GM18951 (cell line): Measurements from ENCODE around the gene MASP2.
"Not testable (repeated sequence)": the region's sequence is repeated elsewhere in the genome, so short reads cannot be mapped to it uniquely, and the experiment has no call there.

Source experiments
- POLR2A ChIP-seq: IDR thresholded peaks from 4 replicates; pipeline ENCODE4 v1.6.1; 2011; ENCODE audit warnings: mild to moderate bottlenecking; ENCODE audit not compliant: insufficient read length, insufficient read depth; ENCODE audit errors: extremely low read depth
- in situ Hi-C: fragments of 300-500 bp; cut with MboI; formaldehyde crosslinking; loops from one replicate; pipeline ENCODE4 v1.12.0; 2022; ENCODE audit warnings: low sequenced_read_pairs, mixed read lengths, inconsistent platforms; ENCODE audit not compliant: unreplicated experiment

Gene MASP2

DNA sequence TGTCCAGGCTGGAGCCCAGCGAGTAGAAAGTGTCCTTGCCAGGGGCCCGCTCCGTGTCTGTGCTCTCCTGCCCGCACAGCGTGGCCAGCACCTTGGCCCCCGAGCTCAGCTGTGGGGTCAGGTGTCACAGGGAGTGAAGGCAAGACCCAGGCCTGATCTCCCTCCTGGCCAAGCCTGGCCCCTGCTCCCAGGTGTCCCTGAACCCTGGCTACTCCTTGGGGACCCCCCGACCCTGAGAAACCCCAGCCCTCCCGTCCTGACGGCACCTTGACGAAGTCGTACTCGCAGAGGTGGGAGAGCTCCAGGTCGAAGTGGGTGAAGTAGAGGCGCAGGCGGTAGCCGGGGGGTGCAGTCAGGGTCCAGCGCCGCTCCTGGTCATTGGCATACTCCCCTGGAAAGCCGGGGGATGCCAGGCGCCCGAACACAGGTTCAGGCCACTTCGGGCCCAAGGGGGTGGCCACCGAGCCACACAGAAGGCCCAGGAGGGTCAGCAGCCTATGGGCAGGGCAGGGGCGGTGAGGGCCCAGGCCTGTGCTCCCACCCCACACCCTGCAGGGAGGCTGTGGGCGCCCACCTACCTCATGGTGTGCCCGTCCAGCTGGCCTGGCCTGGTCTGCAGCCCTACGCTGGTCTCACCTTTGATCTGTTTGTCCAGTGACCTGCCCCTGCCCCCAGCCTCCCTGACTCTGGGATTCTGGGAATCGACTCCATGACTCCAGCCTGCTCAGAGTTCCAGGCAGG lies at the start of gene MASP2:
MASP2 (minus strand) TSS at position 615 of the 741 bp plus-strand sequence; CDS start at position 583, 32 bp downstream.
- in situ Hi-C loops = no loop called here
- TF ChIP-seq POLR2A = no peak

DNA sequence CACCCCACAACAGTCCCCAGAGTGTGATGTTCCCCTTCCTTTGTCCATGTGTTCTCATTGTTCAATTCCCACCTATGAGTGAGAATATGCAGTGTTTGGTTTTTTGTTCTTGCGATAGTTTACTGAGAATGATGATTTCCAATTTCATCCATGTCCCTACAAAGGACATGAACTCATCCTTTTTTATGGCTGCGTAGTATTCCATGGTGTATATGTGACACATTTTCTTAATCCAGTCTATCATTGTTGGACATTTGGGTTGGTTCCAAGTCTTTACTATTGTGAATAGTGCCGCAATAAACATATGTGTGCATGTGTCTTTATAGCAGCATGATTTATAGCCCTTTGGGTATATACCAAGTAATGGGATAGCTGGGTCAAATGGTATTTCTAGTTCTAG lies 36.7 kb upstream of the MASP2 start:
- in situ Hi-C loops = not testable (repeated sequence)

DNA sequence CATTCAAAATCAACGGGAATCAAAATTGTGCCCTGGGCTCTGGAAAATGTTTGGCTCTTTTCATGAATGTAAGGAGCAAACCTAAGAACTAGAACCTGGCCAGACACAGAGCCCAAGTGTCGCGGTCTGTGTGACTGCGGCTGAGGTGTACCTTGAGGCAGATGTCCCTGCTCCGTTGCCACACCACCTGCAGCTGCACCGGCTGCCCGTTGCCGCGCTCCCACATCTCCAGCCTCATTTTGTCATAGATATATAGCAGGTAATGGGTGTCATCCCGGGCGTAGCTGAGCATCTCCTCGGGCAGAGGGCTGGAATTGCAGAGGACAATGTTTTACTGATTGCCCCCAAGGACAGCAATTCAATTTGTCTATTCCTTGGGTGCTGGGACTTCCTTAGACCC lies 33.9 kb upstream of the MASP2 start:
- in situ Hi-C loops = no loop called here
- TF ChIP-seq POLR2A = no peak

DNA sequence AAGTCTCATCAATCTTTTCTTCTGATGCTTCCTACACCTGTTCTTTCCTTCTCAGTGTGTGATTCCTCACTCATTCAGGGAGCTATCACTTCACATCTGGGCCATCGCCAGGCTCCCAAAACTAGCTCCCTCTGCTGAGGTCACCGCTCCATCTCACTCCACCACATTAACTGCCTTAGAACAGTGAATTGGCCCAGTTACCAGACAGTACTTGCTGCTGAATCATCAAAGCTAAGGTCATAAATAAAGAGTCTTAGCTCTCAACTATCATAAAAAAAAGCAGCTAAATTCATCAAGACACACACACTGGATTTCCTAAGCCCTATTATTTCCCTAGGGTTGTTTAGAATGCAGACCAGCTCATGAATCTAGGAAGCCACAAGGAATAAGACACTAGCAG lies 31.6 kb upstream of the MASP2 start:
- TF ChIP-seq POLR2A = no peak

DNA sequence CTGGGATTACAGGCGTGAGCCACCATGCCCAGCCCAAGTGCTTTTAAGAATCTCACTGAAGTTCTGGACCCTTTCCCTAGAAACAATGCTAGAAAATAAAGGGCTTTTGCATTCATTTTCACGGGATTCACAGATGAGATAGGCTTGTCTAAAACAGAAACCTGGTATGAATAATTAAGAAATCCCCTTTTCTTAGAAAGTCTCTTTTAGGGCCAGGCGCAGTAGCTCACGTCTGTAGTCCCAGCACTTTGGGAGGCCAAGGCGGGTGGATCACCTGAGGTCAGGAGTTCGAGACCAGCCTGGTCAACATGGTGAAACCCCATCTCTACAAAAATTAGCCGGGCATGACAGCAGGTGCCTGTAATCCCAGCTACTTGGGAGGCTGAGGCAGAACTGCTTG lies 26.4 kb upstream of the MASP2 start:
- in situ Hi-C loops = not testable (repeated sequence)

More for the DNA sequence above, 31.6 kb upstream of the MASP2 start:
- in situ Hi-C loops = no loop called here

DNA sequence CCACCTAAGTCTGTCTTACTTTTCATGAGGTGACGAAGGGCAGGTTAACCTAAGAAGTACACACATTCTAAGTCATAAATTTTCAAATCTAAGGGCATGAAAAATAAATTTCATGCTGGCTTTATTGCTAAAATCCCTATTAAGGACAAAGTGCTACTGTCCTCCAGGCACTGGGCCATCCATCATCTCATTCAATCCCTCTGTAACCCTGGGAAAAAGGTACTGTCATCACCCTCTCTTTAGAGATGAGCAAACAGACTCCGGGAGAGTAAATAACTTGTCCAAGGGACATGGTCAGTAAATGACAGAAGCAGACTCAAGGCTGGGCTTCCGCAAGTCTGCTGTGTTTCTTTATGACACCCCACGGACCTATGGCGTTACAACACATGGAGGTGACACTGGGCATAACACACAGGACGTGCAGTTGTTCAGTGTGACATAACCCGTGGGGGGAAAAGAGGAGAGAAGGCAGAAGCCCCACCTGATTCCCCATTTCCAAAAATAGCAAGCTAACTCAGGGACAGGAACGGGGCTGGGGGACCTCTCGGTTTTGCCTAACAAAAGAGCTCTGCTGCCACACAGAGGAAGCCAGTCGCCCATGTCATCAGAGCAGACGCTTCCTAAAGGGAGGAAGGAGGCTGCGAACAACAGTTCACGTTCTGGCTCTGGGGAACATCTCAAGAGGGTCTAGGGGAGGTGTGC lies 25.3 kb upstream of the MASP2 start:
- no peak for TF ChIP-seq POLR2A
- in situ Hi-C loops = no loop called here

DNA sequence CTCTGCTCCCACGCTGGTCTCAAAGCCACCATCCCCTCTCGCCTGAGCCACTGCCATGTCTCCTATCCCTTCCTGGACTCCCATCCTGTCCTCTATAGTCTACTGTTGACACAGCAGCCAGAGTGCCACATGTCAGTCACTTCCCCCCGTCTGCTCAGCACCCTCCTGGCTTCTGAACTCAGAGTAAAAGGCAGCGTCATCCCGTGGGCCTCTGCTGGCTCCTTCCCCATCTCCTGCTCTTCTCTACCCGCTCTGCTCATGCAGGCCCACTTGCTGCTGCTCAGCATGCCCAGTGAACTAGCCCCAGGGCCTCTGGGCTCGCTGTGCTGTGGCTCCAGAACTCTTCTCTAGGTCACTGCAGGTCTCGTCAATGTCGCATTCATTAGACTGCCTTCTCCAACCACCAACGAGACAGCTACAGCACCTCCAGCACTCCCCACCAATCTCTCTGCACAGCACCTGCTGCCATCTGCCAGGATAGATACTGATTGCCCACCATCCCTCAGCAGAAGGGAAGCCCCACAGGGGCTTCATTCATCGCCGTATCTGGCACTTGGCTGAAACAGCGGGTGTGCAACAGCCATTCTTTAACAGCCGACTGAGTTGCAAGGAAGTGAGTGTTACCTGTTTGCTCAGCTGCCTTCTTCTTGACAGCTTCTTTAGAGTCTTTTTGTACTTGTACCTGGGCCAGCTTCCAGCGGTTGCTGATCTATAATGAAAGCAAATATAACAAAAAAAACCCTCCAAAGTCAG lies 24.6 kb upstream of the MASP2 start:
- no peak for TF ChIP-seq POLR2A
- in situ Hi-C loops = no loop called here

DNA sequence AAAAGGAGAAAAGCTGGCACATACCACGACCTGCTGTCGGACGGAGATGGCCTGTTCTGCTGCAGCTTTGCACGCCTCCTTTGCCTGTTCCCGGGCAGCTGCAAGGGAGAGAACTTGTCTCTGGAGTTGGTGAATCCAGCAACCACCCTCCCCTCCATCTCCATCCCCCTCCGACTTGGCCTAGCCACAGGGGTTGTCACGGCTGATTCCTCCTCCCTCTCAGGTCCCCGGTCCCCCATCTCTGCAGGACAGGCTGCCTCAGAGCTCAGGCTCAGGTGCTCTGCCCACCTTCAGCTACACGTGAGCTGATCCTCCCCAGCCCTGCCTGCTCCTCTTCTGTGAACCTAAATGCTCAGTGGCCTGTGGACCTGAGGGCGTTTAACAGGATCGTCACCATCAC lies 23.8 kb upstream of the MASP2 start:
- no peak for TF ChIP-seq POLR2A
- in situ Hi-C loops = no loop called here

DNA sequence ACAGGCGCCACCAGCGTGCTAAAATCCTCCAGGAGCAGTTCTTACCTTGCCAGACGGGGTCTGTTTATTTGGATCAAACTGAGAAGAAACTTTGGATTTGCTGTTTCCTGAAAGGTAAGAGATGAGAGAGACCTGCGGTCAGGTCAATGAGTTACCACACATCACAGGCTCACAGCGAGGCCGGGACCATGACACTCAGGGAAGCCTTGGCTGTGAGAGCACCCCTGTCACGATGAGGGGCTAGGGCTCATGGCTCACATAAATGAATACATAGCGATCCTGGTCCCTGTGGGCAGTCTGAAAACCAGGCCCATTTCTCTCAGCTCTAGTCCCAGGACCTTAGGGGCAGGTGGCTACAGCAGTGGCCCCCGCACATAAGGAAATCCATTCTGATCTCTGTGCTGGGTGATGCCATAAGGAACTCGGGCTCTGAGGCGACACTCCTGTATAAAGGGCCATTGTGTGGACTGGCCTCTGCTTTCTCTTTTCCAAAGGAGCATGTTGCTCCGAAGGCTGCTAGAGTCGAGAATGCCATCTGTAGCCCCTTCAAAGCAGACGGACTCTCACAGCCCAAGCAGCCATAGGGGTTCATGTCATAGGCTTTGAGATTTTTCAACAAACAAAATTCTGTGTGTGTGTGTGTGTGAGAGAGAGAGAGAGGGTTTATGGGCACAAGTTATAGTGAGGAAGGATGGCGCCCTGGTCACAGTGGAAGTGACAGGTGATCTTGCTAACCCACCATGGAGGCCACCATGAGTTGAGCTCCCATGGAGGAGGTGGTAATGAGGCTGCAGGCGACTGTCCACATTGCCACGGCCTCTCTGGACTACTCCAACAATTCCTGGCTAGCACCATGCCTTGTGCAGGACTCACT lies 21.8 kb upstream of the MASP2 start:
- no peak for TF ChIP-seq POLR2A
- in situ Hi-C loops = no loop called here

DNA sequence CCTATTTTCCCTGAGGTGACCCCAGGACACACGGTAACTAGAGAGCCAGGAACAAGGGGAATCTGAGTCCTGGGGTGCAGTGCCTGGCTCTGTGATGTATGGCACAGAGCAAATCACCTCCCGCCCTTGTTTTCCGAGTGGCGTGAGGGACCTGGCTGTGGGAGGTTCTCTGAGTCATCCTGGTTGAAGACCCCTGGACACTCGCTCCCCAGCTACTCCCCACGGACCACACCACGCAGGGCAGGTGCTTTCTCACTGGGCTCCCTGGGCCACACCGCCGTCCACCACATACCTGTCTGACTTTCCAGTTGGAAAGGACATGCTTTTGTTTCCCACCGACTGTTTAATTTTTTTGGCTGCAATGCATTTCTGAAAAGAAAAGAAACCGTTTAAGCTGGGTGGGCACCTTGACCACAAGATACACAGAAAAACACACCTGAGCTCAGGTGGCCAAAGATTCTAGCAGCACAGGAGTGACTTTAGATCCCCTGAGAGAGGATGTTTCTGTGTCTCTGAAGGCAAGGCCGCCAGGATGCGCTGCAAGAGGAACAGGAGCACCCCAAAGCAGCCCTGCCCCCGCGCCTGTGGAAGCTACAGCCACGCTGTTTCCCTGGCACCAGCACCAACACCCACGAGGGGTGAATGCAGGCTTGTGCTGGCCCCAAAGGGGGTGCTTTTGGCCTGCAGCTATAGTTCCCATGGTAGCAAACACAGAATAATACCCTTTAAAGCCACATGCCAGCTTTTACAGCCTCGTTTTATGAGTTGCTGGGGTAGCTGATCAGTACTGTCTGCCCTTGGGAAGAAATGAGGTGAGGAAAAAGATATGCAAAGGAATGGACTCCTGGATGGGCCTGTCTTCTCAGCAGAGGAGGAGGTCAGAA lies 20.9 kb upstream of the MASP2 start:
- in situ Hi-C loops = no loop called here

DNA sequence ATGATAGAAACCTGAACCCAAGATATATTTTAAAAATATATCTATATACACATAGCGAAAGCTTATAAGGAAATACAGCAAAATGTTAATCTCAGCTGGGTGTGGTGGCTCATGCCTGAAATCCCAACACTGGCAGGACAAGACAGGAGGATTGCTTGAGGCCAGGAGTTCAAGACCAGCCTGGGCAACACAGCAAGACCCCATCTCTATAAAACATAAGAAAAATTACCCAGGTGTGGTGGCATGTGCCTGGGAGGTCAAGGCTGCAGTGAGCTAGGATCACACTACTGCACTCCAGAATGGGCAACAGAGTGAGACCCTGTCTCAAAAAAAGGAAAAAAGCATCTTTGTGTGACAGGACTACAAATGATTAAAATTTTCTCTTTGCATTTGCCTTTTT lies 18.8 kb upstream of the MASP2 start:
- TF ChIP-seq POLR2A = no peak

More for the DNA sequence above, 20.9 kb upstream of the MASP2 start:
- TF ChIP-seq POLR2A = no peak

DNA sequence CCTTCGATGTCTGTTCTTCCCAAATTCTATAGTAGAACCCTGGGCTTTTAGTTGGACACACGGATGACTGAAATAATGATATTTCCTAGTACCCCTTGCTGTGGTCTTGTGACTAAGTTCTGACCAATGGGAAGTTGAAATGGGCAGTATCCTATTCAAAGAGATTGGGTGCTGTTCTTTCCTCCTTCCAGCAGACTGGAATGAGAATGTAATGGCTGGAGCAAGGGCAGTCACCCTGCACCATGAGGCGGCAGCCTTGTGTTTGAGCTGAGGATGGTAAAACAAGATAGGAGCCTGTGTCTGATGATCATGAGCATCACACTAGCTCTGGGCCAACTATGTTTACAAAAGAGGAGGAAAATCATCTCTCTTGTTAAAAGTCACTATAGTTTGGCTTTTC lies 17.9 kb upstream of the MASP2 start:
- TF ChIP-seq POLR2A = no peak
- in situ Hi-C loops = no loop called here

More for the DNA sequence above, 18.8 kb upstream of the MASP2 start:
- in situ Hi-C loops = no loop called here

DNA sequence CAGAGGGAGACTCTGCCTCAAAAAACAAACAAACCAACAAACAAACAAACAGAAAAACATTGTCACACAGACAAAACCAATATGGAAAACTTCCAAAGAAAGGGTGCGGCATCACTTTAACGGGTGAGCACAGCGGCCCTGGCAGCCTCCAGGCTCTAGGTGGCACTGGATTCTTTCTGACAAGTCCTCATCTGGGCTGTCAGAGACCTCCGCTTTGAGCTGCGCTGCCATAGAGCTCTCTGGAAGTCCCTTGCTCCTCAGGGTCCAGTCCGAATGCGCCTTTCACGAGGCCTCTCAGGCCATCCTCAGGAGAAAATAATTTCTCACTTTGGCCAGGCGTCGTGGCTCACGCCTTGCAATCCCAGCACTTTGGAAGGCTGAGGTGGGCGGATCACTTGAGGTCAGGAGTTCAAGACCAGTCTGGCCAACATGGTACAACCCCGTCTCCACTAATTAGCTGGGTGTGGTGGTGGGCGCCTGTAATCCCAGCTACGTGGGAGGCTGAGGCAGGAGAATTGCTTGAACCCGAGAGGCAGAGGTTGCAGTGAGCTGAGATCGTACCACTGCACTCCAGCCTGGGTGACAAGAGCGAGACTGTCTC lies 17.0 kb upstream of the MASP2 start:
- in situ Hi-C loops = not testable (repeated sequence)
